PFSK-1 (cell line): ENCODE measurements around the gene PIKFYVE.

ENCODE experiments used
- POLR2AphosphoS5 ChIP-seq: IDR thresholded peaks from 2 replicates; pipeline ENCODE4 v1.6.1; 2012; ENCODE audit warnings: low read depth, mild to moderate bottlenecking, control low read depth, low read length, moderate library complexity
- TF ChIP-seq, protein P1 (sequence below), 2 experiments: IDR thresholded peaks; 2 replicates each; pipeline versions ENCODE4 v1.6.1 to v1.8.0; 2011 to 2012; ENCODE audit warnings: low read depth in 2 of 2, low read length in 2 of 2, control low read depth in 1 of 2, inconsistent platforms in 1 of 2, mild to moderate bottlenecking in 1 of 2, moderate library complexity in 1 of 2; ENCODE audit not compliant: insufficient read depth in 1 of 2

DNA sequence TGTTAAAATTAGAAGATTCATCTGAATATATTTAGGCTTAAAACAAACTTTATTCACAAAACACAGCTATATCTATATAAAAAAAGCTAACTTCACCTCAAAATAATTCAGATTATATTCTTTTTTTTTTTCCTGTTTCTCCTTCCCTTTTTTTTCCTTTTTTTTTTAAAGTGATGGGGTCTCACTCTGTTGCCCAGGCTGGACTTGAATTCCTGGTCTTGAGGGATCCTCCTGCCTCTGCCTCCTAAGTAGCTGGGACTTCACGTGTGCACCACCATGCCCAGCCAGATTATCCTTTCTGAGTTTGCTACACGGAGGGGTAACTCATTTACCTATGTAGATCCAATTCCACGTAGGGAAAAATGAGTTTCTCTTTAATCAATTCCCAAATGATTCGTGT lies 15.0 kb upstream of the PIKFYVE start:
- no peak for TF ChIP-seq POLR2AphosphoS5
- TF ChIP-seq, protein P1, sequence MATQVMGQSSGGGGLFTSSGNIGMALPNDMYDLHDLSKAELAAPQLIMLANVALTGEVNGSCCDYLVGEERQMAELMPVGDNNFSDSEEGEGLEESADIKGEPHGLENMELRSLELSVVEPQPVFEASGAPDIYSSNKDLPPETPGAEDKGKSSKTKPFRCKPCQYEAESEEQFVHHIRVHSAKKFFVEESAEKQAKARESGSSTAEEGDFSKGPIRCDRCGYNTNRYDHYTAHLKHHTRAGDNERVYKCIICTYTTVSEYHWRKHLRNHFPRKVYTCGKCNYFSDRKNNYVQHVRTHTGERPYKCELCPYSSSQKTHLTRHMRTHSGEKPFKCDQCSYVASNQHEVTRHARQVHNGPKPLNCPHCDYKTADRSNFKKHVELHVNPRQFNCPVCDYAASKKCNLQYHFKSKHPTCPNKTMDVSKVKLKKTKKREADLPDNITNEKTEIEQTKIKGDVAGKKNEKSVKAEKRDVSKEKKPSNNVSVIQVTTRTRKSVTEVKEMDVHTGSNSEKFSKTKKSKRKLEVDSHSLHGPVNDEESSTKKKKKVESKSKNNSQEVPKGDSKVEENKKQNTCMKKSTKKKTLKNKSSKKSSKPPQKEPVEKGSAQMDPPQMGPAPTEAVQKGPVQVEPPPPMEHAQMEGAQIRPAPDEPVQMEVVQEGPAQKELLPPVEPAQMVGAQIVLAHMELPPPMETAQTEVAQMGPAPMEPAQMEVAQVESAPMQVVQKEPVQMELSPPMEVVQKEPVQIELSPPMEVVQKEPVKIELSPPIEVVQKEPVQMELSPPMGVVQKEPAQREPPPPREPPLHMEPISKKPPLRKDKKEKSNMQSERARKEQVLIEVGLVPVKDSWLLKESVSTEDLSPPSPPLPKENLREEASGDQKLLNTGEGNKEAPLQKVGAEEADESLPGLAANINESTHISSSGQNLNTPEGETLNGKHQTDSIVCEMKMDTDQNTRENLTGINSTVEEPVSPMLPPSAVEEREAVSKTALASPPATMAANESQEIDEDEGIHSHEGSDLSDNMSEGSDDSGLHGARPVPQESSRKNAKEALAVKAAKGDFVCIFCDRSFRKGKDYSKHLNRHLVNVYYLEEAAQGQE (IDR thresholded peaks at IDR 0.05; ENCODE audit: insufficient read depth in 1 of 2, low read depth in 2 of 2, low read length in 2 of 2): no peak
